MM.1S (cell line): ENCODE data around the gene BFSP1.

ENCODE experiments used
- EZH2phosphoT487 ChIP-seq: fragments of 300-600 bp; sonication (generic); IDR thresholded peaks from 2 replicates; pipeline ENCODE4 v1.6.1; 2018; ENCODE audit warnings: antibody characterized with exemption, low read length
- TF ChIP-seq, protein P1 (sequence below): fragments of 300-600 bp; sonication (generic); IDR thresholded peaks from 2 replicates; pipeline ENCODE4 v1.5.1; 2016; ENCODE audit warnings: antibody characterized with exemption, low read length, mixed read lengths

- TF ChIP-seq, protein P1, sequence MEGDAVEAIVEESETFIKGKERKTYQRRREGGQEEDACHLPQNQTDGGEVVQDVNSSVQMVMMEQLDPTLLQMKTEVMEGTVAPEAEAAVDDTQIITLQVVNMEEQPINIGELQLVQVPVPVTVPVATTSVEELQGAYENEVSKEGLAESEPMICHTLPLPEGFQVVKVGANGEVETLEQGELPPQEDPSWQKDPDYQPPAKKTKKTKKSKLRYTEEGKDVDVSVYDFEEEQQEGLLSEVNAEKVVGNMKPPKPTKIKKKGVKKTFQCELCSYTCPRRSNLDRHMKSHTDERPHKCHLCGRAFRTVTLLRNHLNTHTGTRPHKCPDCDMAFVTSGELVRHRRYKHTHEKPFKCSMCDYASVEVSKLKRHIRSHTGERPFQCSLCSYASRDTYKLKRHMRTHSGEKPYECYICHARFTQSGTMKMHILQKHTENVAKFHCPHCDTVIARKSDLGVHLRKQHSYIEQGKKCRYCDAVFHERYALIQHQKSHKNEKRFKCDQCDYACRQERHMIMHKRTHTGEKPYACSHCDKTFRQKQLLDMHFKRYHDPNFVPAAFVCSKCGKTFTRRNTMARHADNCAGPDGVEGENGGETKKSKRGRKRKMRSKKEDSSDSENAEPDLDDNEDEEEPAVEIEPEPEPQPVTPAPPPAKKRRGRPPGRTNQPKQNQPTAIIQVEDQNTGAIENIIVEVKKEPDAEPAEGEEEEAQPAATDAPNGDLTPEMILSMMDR: no peak
- TF ChIP-seq EZH2phosphoT487: no peak
These were observed 29.1 kb downstream of the BFSP1 start for GRCh38 chr20:17502105-17502504.
